ENCODE results near the gene NBPF20. TPM values are rescaled to one million over a fixed set of nuclear protein-coding genes. Genes with fewer than 3 reads are reported as not detected.
"Not testable (repeated sequence)": the region's sequence is repeated elsewhere in the genome, so short reads cannot be mapped to it uniquely, and the experiment has no call there.

Gene NBPF20, protein sequence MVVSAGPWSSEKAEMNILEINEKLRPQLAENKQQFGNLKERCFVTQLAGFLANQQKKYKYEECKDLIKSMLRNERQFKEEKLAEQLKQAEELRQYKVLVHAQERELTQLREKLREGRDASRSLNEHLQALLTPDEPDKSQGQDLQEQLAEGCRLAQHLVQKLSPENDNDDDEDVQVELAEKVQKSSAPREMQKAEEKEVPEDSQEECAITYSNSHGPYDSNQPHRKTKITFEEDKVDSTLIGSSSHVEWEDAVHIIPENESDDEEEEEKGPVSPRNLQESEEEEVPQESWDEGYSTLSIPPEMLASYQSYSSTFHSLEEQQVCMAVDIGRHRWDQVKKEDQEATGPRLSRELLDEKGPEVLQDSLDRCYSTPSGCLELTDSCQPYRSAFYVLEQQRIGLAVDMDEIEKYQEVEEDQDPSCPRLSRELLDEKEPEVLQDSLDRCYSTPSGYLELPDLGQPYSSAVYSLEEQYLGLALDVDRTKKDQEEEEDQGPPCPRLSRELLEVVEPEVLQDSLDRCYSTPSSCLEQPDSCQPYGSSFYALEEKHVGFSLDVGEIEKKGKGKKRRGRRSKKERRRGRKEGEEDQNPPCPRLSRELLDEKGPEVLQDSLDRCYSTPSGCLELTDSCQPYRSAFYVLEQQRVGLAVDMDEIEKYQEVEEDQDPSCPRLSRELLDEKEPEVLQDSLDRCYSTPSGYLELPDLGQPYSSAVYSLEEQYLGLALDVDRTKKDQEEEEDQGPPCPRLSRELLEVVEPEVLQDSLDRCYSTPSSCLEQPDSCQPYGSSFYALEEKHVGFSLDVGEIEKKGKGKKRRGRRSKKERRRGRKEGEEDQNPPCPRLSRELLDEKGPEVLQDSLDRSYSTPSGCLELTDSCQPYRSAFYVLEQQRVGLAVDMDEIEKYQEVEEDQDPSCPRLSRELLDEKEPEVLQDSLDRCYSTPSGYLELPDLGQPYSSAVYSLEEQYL (N-terminal part only)
- 2.0 and 4.3 TPM in 2 replicates for total RNA-seq (ENCODE audit: low replicate concordance)
- long read RNA-seq, partial matches to known transcripts: 2 of 5 reads
- long read RNA-seq, other reads (novel, unspliced or antisense): 3 of 5 reads

DNA sequence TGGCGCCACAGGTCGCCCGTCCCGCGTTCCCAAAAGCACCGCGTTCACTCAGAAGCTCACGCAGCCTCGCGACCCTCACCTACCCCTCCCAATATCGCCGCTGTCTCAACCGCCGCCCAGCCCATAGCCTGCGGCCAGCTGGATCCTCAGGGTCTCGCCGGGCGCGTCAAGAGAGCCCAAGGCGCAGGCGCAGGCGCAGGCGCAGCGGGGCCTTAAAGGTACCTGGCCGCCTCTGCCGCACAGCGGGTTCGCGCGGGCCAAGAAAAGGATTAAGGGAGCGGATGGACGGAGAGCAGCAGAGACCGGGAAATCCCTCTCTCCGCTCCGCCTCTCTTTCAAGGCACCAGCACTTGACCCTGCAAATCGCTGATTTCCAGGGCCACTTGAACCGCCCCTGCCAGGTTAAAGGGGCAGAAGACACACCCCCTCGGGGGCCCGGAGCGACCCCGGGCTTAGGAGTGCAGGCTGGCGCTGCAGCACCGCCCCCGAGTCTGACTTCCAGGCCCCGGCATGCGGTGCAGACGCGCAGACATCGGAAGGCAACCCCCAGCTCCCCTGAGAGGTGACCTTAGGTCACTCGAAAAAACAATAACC, at the start of gene NBPF20:
NBPF20 (minus strand) TSS at position 168 of the 594 bp plus-strand sequence. CDS start 20,331 bp downstream, outside the sequence.
- Mint-ChIP-seq H3K4me1 (ENCODE audit: unreplicated experiment) (peaks cover 9% of the 10 kb centered on the region), H3K27ac (peak within 1 kb of the TSS; percentile 71), H3K9me3 (peaks cover 7% of the 10 kb centered on the region), H3K27me3 (peaks cover 43% of the 10 kb centered on the region), H3K4me3 (peak within 1 kb of the TSS; percentile 98), H3K36me3 (peaks cover 9% of the 10 kb centered on the region)
- DNase-seq (ENCODE audit: extremely low spot score, unreplicated experiment): peak; percentile 84
- TF ChIP-seq, protein P1, sequence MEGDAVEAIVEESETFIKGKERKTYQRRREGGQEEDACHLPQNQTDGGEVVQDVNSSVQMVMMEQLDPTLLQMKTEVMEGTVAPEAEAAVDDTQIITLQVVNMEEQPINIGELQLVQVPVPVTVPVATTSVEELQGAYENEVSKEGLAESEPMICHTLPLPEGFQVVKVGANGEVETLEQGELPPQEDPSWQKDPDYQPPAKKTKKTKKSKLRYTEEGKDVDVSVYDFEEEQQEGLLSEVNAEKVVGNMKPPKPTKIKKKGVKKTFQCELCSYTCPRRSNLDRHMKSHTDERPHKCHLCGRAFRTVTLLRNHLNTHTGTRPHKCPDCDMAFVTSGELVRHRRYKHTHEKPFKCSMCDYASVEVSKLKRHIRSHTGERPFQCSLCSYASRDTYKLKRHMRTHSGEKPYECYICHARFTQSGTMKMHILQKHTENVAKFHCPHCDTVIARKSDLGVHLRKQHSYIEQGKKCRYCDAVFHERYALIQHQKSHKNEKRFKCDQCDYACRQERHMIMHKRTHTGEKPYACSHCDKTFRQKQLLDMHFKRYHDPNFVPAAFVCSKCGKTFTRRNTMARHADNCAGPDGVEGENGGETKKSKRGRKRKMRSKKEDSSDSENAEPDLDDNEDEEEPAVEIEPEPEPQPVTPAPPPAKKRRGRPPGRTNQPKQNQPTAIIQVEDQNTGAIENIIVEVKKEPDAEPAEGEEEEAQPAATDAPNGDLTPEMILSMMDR (conservative IDR thresholded peaks at IDR 0.05): no peak

DNA sequence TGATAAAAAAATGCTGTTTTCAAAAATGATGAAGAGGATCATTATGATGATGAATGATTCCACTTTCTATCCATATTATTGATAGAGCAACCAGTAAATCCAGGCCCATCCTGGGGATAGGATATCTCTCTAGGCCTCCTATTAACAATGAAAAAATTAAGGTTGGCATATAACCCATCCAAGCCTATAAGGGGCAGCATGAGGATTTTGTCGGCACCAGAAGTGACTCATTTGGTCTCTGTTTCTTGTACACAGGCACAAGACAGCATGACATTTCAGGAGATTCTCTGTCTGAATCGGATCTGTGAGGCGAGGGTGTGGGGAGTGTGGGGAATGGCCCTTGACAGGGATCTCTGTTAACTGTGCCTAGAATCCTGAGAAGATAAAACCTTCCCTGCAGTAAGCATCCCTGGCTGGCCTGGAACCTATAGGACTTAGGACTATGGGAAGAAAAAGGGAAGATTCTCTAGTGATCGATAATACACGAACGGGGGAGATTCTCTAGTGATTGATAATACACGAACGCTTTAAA, 49.5 kb upstream of the NBPF20 start:
- H3K27ac Mint-ChIP-seq: peak overlapping the region; percentile 62
- not testable (repeated sequence) for H3K4me1 Mint-ChIP-seq (ENCODE audit: unreplicated experiment); H3K36me3 Mint-ChIP-seq; H3K9me3 Mint-ChIP-seq; DNase-seq (ENCODE audit: extremely low spot score, unreplicated experiment)
- peaks cover 10% of the 10 kb centered on the region for H3K27me3 Mint-ChIP-seq
- H3K4me3 Mint-ChIP-seq: peak overlapping the region; percentile 88

DNA sequence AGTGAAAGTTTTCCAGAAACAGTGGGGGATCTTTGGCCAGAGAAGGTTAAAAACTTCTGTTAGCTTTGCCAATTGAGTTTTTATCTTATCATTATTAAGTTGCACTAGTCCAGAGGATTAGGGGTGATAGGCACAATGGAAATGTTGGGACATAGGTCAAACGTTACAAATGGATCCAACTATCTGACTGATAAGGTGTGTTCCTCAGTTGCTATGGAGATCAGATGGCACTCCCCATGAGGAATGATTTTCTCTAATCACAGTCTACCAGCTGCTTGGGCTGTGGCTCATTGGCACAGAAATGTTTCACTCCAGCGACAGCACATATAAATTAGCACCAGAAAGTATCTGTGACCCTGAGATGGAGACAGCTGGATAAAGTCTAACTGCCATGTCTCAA, 47.3 kb upstream of the NBPF20 start:
- H3K4me1 Mint-ChIP-seq (ENCODE audit: unreplicated experiment); H3K36me3 Mint-ChIP-seq; H3K9me3 Mint-ChIP-seq; H3K4me3 Mint-ChIP-seq; DNase-seq (ENCODE audit: extremely low spot score, unreplicated experiment); H3K27ac Mint-ChIP-seq: not testable (repeated sequence)
- peaks cover 14% of the 10 kb centered on the region for H3K27me3 Mint-ChIP-seq

DNA sequence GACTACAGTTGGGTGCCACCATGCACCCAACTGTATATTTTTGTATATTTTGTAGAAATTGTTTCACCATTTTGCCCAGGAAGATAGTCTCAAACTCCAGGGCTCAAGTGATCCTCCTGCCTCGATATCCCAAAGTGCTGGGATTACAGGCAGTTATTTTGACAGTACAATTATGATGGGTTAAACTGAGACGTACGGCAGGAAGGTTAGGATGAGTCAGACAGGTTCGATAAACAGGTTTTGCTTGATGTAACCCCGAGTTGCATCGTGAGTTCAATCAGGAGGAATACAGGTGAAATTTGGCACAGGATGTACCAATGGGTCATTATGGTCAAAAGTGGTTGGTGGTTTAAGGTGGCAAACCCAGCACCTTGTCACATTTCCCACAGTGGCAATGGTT, 46.0 kb upstream of the NBPF20 start:
- not testable (repeated sequence) for DNase-seq (ENCODE audit: extremely low spot score, unreplicated experiment); H3K36me3 Mint-ChIP-seq; H3K27ac Mint-ChIP-seq; H3K4me3 Mint-ChIP-seq; H3K4me1 Mint-ChIP-seq (ENCODE audit: unreplicated experiment); H3K9me3 Mint-ChIP-seq
- peaks cover 14% of the 10 kb centered on the region for H3K27me3 Mint-ChIP-seq

DNA sequence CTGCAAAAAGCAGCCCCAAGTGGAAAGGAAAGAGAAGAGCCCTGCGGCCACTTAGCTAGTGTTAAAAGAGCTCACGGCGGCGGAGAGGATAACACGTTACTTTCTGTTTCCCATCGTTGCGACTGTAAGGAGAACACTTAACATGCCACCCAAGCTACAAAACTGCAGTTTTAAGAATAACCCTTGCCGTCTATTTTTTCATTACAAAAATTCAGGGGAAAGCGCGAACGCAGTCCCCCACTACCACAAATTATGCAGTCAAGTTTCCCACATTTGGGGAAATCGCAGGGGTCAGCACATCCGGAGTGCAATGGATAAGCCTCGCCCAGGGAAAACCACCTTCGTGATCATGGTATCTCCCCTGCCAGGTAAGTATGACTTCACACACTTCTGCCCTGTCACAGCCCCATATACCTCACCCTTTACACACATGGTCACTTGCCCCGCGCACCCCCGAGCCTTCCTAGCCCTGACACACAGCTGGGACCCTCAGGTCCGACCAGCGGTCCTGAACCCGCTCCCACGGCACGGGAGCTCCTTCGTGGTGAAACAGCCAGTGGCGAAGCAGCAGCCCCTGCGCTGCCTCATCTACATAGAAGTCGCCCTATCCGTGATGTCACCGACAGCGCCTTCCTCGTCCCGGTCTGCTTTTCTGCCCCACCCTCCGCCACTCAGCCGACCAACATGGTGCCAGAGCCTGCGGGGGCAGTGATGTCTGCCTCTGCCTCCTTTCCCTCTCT, 40.2 kb upstream of the NBPF20 start:
- peak overlapping the region; percentile 99 for H3K27ac Mint-ChIP-seq

DNA sequence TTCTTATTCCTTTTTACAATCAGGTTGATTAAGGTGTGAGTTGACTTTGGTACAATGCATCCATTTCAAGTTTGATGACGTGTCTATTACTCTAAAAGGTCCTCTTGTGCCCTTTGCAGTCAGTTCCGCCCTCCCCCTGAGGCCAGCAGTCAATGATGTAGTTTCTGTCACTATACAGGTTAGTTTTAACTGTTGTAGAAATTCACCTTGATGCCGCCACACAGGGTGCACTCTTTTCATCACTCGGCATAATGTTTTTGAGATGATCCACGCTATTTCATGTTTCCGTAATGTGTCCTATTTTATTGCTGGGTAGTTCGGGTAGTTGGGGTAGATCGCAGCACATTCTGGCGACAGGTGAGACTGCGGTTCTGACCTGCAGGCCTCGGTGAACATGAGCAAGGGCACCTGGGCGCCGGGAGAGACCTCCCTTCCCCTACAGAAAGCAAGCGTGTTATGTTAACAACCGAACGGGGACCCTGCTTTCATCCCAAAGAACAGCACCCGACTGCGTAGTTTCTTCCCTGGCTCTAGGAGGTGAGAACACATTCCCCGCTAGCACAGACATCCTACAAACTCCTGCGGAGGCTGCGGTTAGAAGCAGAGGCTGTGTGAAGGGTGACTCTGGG, 39.4 kb upstream of the NBPF20 start:
- H3K4me3 Mint-ChIP-seq: peak overlapping the region; percentile 93
- H3K36me3 Mint-ChIP-seq; H3K9me3 Mint-ChIP-seq; DNase-seq (ENCODE audit: extremely low spot score, unreplicated experiment); H3K4me1 Mint-ChIP-seq (ENCODE audit: unreplicated experiment): not testable (repeated sequence)
- H3K27ac Mint-ChIP-seq: peak overlapping the region; percentile 99
- H3K27me3 Mint-ChIP-seq: peaks cover 33% of the 10 kb centered on the region

More for the DNA sequence above, 40.2 kb upstream of the NBPF20 start:
- not testable (repeated sequence) for H3K36me3 Mint-ChIP-seq; H3K4me1 Mint-ChIP-seq (ENCODE audit: unreplicated experiment); DNase-seq (ENCODE audit: extremely low spot score, unreplicated experiment); H3K9me3 Mint-ChIP-seq
- Mint-ChIP-seq H3K4me3 (peak overlapping the region; percentile 93), H3K27me3 (peaks cover 27% of the 10 kb centered on the region)

DNA sequence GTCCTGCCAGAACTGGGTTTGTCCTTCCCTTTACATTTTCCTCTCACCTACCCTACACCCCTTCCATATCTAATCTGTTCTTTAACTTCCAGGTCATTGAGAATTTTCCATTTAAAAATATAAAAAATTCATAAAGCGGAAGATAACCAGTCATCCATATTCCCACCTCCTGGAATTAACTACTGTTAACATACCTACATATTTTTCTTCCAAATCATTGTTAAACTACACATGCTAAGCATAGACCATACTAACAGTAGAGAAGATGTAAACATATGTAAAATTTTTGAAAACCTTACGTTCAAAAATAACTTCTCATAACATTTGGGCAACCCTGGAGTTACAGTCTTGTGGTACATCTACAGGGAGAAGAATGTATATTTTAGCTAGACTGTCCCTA, 38.6 kb upstream of the NBPF20 start:
- not testable (repeated sequence) for H3K4me1 Mint-ChIP-seq (ENCODE audit: unreplicated experiment); DNase-seq (ENCODE audit: extremely low spot score, unreplicated experiment); H3K36me3 Mint-ChIP-seq; H3K27ac Mint-ChIP-seq; H3K4me3 Mint-ChIP-seq; H3K9me3 Mint-ChIP-seq
- H3K27me3 Mint-ChIP-seq: peaks cover 34% of the 10 kb centered on the region

DNA sequence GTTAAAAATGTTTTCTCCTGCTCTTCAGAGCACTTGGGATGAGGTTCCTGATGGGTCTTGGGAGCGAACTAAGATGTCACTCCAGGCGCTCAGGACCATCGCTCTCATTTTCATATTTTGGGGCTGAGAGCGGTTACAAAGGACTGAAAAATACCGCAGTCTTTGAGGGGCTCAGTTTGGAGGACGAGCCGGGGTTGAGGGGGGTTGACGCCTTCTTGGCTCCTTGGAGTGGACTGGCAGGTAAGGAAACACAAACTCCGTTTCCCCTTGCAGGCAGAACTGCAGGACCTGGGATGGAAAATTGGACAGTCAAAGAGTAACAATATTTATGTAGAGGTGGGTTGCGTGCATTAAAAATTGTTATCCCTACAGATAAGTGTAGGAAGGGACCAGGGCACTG, 35.3 kb upstream of the NBPF20 start:
- not testable (repeated sequence) for H3K9me3 Mint-ChIP-seq; H3K4me3 Mint-ChIP-seq; H3K4me1 Mint-ChIP-seq (ENCODE audit: unreplicated experiment); H3K27ac Mint-ChIP-seq; DNase-seq (ENCODE audit: extremely low spot score, unreplicated experiment); H3K36me3 Mint-ChIP-seq
- H3K27me3 Mint-ChIP-seq: peaks cover 40% of the 10 kb centered on the region

DNA sequence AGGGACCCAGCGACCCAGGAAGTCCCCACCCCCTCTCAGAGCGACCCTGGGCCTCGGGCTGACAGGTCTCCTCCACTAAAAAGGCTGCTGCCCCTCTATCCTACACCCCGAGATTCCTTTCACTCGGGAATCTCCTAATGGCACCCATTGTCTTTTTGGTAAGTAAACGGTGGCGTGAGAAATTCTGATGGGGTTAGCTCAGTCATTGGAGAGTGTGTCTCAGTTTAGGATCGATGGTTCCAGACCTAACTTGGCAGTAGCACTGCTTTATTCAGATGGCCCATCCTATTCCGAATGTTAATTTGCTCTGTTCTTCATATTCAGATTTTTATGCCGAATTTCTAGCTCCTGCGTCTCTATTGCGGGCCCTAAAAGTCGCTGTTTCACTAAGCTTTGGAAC, 34.6 kb upstream of the NBPF20 start:
- peak overlapping the region; percentile 41 for H3K4me3 Mint-ChIP-seq
- H3K27ac Mint-ChIP-seq; DNase-seq (ENCODE audit: extremely low spot score, unreplicated experiment); H3K36me3 Mint-ChIP-seq; H3K4me1 Mint-ChIP-seq (ENCODE audit: unreplicated experiment); H3K9me3 Mint-ChIP-seq: not testable (repeated sequence)
- H3K27me3 Mint-ChIP-seq: peaks cover 40% of the 10 kb centered on the region

DNA sequence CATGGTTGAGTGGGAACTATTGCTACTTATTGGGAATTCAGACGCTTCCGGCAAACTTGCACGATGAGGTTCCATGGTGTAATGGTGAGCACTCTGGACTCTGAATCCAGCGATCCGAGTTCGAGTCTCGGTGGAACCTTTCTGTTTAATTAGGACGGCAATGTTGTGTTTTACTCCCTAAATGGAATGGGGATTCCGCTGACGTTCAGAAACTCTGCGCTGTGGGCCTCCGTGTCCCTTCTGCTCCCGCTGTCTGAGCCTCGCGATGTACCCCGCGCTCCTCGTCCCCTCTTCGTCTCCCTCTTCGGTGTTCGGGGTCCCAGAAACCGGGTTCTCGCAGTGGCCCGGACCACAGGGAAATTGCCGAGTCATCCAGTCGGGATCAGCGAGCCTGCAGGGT, 34.2 kb upstream of the NBPF20 start:
- not testable (repeated sequence) for H3K36me3 Mint-ChIP-seq; DNase-seq (ENCODE audit: extremely low spot score, unreplicated experiment); H3K27ac Mint-ChIP-seq; H3K4me1 Mint-ChIP-seq (ENCODE audit: unreplicated experiment); H3K9me3 Mint-ChIP-seq; H3K4me3 Mint-ChIP-seq
- peaks cover 44% of the 10 kb centered on the region for H3K27me3 Mint-ChIP-seq

DNA sequence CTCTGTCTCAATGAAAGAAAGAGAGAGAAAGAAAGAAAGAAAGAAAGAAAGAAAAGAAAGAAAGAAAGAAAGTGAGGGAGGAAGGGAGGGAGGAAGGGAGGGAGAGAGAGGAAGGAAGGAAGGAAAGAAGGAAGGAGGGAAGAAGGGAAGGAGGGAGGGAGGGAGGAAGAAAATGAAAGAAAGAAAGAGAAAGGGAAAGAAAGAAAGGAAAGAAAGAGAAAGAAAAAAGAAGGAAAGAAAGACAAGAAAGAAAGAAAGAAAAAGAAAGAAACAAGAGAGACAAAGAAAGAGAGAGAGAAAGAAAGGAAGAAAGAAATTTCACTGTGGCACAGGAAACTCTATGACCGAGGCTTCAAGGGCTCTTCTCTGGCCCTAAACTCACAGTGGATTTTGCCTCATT, 33.7 kb upstream of the NBPF20 start:
- not testable (repeated sequence) for H3K4me1 Mint-ChIP-seq (ENCODE audit: unreplicated experiment); H3K36me3 Mint-ChIP-seq; H3K9me3 Mint-ChIP-seq; H3K27ac Mint-ChIP-seq; DNase-seq (ENCODE audit: extremely low spot score, unreplicated experiment)
- Mint-ChIP-seq H3K4me3 (peak overlapping the region; percentile 28), H3K27me3 (peaks cover 45% of the 10 kb centered on the region)

Measured in type B pancreatic cell (in vitro differentiated cells).